ENCODE results near the gene ADRA1B.

The ADRA1B gene

GRCh38 chr5:159905496-159905895, 10.8 kb upstream of the ADRA1B start:
- no peak for DNase-seq (ENCODE audit: low spot score)
- in situ Hi-C loops (cut with MboI; ENCODE audit: low pct_unique_long_range_greater_than_20kb, low sequenced_read_pairs, unreplicated experiment) = no loop called here
- TF ChIP-seq CTCF (IDR thresholded peaks at IDR 0.05; ENCODE audit: extremely low read depth, insufficient read depth, missing control alignments) = no peak

GRCh38 chr5:159906463-159906862, 9.8 kb upstream of the ADRA1B start:
- in situ Hi-C loops (cut with MboI; ENCODE audit: low pct_unique_long_range_greater_than_20kb, low sequenced_read_pairs, unreplicated experiment) = no loop called here
- TF ChIP-seq CTCF (IDR thresholded peaks at IDR 0.05; ENCODE audit: extremely low read depth, insufficient read depth, missing control alignments) = no peak
- DNase-seq (ENCODE audit: low spot score) = no peak

- no peak for DNase-seq (ENCODE audit: low spot score)
- in situ Hi-C loops (cut with MboI; ENCODE audit: low pct_unique_long_range_greater_than_20kb, low sequenced_read_pairs, unreplicated experiment) = no loop called here
- no peak for TF ChIP-seq CTCF (IDR thresholded peaks at IDR 0.05; ENCODE audit: extremely low read depth, insufficient read depth, missing control alignments)
Measured at GRCh38 chr5:159906943-159907342, 9.3 kb upstream of the ADRA1B start.

GRCh38 chr5:159907689-159908590, 8.3 kb upstream of the ADRA1B start:
- TF ChIP-seq CTCF (IDR thresholded peaks at IDR 0.05; ENCODE audit: extremely low read depth, insufficient read depth, missing control alignments) = no peak
- in situ Hi-C loops (cut with MboI; ENCODE audit: low pct_unique_long_range_greater_than_20kb, low sequenced_read_pairs, unreplicated experiment) = no loop called here
- DNase-seq (ENCODE audit: low spot score) = no peak

GRCh38 chr5:159908591-159908940, 7.7 kb upstream of the ADRA1B start:
- no peak for DNase-seq (ENCODE audit: low spot score)
- in situ Hi-C loops (cut with MboI; ENCODE audit: low pct_unique_long_range_greater_than_20kb, low sequenced_read_pairs, unreplicated experiment) = no loop called here
- no peak for TF ChIP-seq CTCF (IDR thresholded peaks at IDR 0.05; ENCODE audit: extremely low read depth, insufficient read depth, missing control alignments)

GRCh38 chr5:159909126-159909525, 7.2 kb upstream of the ADRA1B start:
- no peak for DNase-seq (ENCODE audit: low spot score)
- TF ChIP-seq CTCF (IDR thresholded peaks at IDR 0.05; ENCODE audit: extremely low read depth, insufficient read depth, missing control alignments) = no peak
- in situ Hi-C loops (cut with MboI; ENCODE audit: low pct_unique_long_range_greater_than_20kb, low sequenced_read_pairs, unreplicated experiment) = no loop called here

All from GM13977 (cell line).